ENCODE measurements around the gene ADGRD1.

ADGRD1 gene

DNA sequence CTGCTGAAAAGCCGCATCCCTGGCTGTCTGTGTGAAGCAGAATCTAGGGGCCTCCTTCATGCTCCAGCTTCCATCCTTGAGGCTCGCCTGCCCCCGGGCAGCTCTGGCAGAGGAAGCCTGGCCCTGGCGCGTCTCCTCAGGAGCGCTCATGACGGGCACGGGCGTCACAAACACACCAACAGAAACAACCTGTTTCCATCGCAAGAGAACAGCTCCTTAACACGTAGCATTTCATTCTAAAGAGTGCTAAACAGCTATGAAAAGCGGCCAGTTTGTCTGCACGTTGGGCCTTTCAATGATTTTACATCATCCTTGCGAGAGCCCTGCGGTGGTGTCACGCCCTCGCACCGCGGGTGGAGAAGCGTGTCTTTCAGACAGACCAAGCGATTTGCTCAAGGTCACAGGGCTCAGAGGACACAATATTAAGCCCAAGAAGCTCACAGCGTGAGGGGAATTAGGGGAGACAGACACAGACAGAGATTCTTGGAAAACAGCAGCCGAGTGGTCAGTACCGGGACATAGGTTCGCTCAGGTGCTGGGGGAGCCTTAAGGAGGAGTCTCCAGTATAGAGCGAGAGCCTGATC, 4.9 kb downstream of the ADGRD1 start:
- no peak for FAIRE-seq
- DNase-seq (ENCODE audit: insufficient read length, low spot score) = no peak
- TF ChIP-seq CTCF (IDR thresholded peaks at IDR 0.05; ENCODE audit: insufficient read depth, missing control alignments) = no peak

GRCh38 chr12:130959632-130960031, 5.9 kb downstream of the ADGRD1 start:
- FAIRE-seq (no peak), DNase-seq (ENCODE audit: insufficient read length, low spot score) (no peak)
- no peak for TF ChIP-seq CTCF (IDR thresholded peaks at IDR 0.05; ENCODE audit: insufficient read depth, missing control alignments)

DNA sequence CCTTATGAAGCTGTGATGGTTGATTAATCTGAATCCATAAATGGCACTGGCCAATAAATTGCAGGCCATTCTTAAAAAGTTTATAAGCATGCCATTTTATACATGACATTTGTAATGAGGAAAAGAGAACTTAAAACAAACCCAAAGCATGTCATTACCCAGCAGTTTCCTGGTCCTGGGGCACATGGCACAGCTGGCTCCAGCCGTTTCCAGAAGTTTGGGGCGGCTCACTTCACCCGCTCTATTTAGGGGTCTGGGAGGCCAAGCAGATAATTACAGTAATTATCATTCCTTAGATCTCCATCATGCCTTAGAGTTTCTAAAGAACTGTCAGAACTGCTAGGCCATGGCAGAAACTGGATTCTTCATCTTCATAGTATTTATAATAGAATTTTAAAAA, 6.4 kb downstream of the ADGRD1 start:
- DNase-seq (ENCODE audit: insufficient read length, low spot score) = no peak
- no peak for TF ChIP-seq CTCF (IDR thresholded peaks at IDR 0.05; ENCODE audit: insufficient read depth, missing control alignments)
- FAIRE-seq = no peak

DNA sequence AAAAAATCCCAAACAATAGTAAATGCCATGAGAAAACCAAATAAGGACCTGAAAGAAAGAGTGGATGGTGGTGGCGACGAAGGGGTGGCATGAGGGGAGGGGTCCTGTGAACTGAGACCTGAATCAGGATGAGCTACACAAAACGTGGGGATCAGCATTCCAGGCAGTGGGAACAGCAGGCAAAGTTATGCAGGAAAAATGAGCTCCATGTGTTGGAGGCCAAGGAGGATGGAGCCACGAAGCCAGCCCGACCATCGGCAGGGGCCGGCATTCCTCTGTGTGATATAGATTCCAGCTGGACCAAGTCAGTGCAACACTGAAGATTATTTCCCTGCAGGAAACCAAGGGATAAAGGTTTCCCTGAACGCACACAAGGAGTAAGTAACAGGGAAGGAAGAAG, 7.1 kb downstream of the ADGRD1 start:
- DNase-seq (ENCODE audit: insufficient read length, low spot score) (no peak), FAIRE-seq (no peak)
- TF ChIP-seq CTCF (IDR thresholded peaks at IDR 0.05; ENCODE audit: insufficient read depth, missing control alignments) = no peak

GRCh38 chr12:130961921-130962451, 8.3 kb downstream of the ADGRD1 start:
- DNase-seq (ENCODE audit: insufficient read length, low spot score) = no peak
- no peak for TF ChIP-seq CTCF (IDR thresholded peaks at IDR 0.05; ENCODE audit: insufficient read depth, missing control alignments)
- no peak for FAIRE-seq

- no peak for TF ChIP-seq CTCF (IDR thresholded peaks at IDR 0.05; ENCODE audit: insufficient read depth, missing control alignments)
- FAIRE-seq (no peak), DNase-seq (ENCODE audit: insufficient read length, low spot score) (no peak)
Measured at GRCh38 chr12:130965214-130965613, 11.5 kb downstream of the ADGRD1 start.

GRCh38 chr12:130965668-130966067, 12.0 kb downstream of the ADGRD1 start:
- no peak for TF ChIP-seq CTCF (IDR thresholded peaks at IDR 0.05; ENCODE audit: insufficient read depth, missing control alignments)
- FAIRE-seq (no peak), DNase-seq (ENCODE audit: insufficient read length, low spot score) (no peak)

Measured in D721Med (cell line).